OCI-LY3 (cell line): Measurements from ENCODE around the gene DRG2.

ENCODE experiments used
- H2AFZ ChIP-seq: fragments of 200-600, 300-600 bp; shearing (Covaris generic); 2 replicates; pipeline ENCODE4 v1.6.0; 2014; ENCODE audit warnings: antibody characterized with exemption, low read depth, low read length
- H3K27ac ChIP-seq: fragments of 200-600, 300-600 bp; sonication (generic); 2 replicates; pipeline ENCODE4 v1.5.1; 2014; ENCODE audit warnings: mild to moderate bottlenecking, low read length, moderate library complexity, mixed read lengths
- H3K27me3 ChIP-seq: fragments of 200-600, 300-600 bp; sonication (generic); 2 replicates; pipeline ENCODE4 v1.6.1; 2014; ENCODE audit warnings: low read depth, low read length, mixed read lengths
- H3K36me3 ChIP-seq: fragments of 200-600, 300-600 bp; sonication (generic); replicated peaks from 2 replicates; pipeline ENCODE3; 2014; ENCODE audit warnings: low read depth, low read length, mixed read lengths
- H3K4me1 ChIP-seq: fragments of 300-600, 200-600 bp; sonication (generic); 2 replicates; pipeline ENCODE4 v1.6.1; 2014; ENCODE audit warnings: low read length, mixed read lengths
- H3K4me2 ChIP-seq: fragments of 200-600, 300-600 bp; sonication (generic); 2 replicates; pipeline ENCODE4 v1.6.1; 2014; ENCODE audit warnings: low read length, mixed read lengths
- H3K4me3 ChIP-seq: fragments of 300-600, 200-600 bp; sonication (generic); 2 replicates; pipeline ENCODE4 v1.5.1; 2014; ENCODE audit warnings: antibody characterized with exemption, mild to moderate bottlenecking, low read length, moderate library complexity
- H3K79me2 ChIP-seq: fragments of 300-600, 200-600 bp; shearing (Covaris generic); 2 replicates; pipeline ENCODE4 v1.6.1; 2014; ENCODE audit warnings: mild to moderate bottlenecking, low read length, mixed read lengths
- H3K9ac ChIP-seq: fragments of 300-600, 200-600 bp; shearing (Covaris generic); 2 replicates; pipeline ENCODE4 v1.6.0; 2014; ENCODE audit warnings: mild to moderate bottlenecking, low read length, moderate library complexity
- H3K9me3 ChIP-seq: fragments of 200-600, 300-600 bp; shearing (Covaris generic); 2 replicates; pipeline ENCODE4 v1.6.1; 2014; ENCODE audit warnings: low read length, mixed read lengths; ENCODE audit not compliant: insufficient read depth
- H4K20me1 ChIP-seq: fragments of 200-600, 300-600 bp; sonication (generic); 2 replicates; pipeline ENCODE4 v1.6.1; 2016; ENCODE audit warnings: low read length, mixed read lengths; ENCODE audit not compliant: insufficient read depth
- CTCF ChIP-seq: fragments of 200-600, 300-600 bp; sonication (generic); IDR thresholded peaks from 2 replicates; pipeline ENCODE4 v1.5.1; 2014; ENCODE audit warnings: antibody characterized with exemption, low read length, low read depth
- EZH2phosphoT487 ChIP-seq: fragments of 200-600 bp; shearing (Covaris generic); IDR thresholded peaks from 2 replicates; pipeline ENCODE4 v1.6.1; 2018; ENCODE audit warnings: antibody characterized with exemption, mixed run types, low read depth

DRG2 gene

GRCh38 chr17:18056214-18056613 is 31.5 kb upstream of the DRG2 start:
- H3K4me2 ChIP-seq: no peak overlapping the region
- H3K27me3 ChIP-seq: no peaks in the 10 kb centered on the region
- H3K9ac ChIP-seq: no peak overlapping the region
- no peaks in the 10 kb centered on the region for H4K20me1 ChIP-seq
- no peaks in the 10 kb centered on the region for H3K9me3 ChIP-seq
- H3K4me3 ChIP-seq: no peak overlapping the region
- no peak overlapping the region for H2AFZ ChIP-seq
- TF ChIP-seq EZH2phosphoT487: no peak
- no peak for TF ChIP-seq CTCF
- H3K27ac ChIP-seq: no peak overlapping the region
- no peaks in the 10 kb centered on the region for H3K4me1 ChIP-seq
- H3K79me2 ChIP-seq: no peaks in the 10 kb centered on the region
- no peaks in the 10 kb centered on the region for H3K36me3 ChIP-seq

- Histone ChIP-seq H3K4me2 (no peak overlapping the region), H3K27ac (no peak overlapping the region), H3K9ac (no peak overlapping the region), H3K9me3 (no peaks in the 10 kb centered on the region), H3K4me3 (no peak overlapping the region), H3K36me3 (no peaks in the 10 kb centered on the region), H3K79me2 (no peaks in the 10 kb centered on the region), H3K27me3 (no peaks in the 10 kb centered on the region), H4K20me1 (no peaks in the 10 kb centered on the region), H3K4me1 (no peaks in the 10 kb centered on the region), H2AFZ (no peak overlapping the region)
- TF ChIP-seq EZH2phosphoT487 (no peak), CTCF (no peak)
Observed at GRCh38 chr17:18059283-18059682, 28.5 kb upstream of the DRG2 start.

DNA sequence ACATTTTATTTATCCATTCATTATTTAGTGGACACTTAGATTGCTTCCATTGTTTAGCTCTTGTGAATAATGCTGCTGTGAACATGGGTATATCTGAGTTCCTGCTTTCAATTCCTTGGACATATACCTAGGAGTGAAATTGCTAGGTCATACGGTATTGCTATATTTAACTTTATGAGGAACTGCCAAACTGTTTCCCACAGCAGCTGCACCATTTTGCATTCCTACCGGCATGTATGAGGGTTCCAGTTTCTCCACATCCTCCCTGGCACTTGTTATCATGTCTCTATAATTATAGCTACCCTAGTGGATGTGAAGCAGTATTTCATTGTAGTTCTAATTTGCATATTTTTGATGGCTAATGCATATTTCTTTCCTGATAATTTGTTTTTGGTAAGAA is 23.7 kb upstream of the DRG2 start:
- H3K9me3 ChIP-seq: no peaks in the 10 kb centered on the region
- TF ChIP-seq EZH2phosphoT487: no peak
- no peak for TF ChIP-seq CTCF
- no peaks in the 10 kb centered on the region for H4K20me1 ChIP-seq
- H3K4me2 ChIP-seq: no peak overlapping the region
- no peaks in the 10 kb centered on the region for H3K36me3 ChIP-seq
- H3K9ac ChIP-seq: no peak overlapping the region
- no peaks in the 10 kb centered on the region for H3K79me2 ChIP-seq
- no peaks in the 10 kb centered on the region for H3K4me1 ChIP-seq
- no peak overlapping the region for H2AFZ ChIP-seq
- no peak overlapping the region for H3K4me3 ChIP-seq
- no peaks in the 10 kb centered on the region for H3K27me3 ChIP-seq
- no peak overlapping the region for H3K27ac ChIP-seq

GRCh38 chr17:18065546-18065945 is 22.2 kb upstream of the DRG2 start:
- H3K4me2 ChIP-seq: no peak overlapping the region
- no peaks in the 10 kb centered on the region for H3K9me3 ChIP-seq
- no peak overlapping the region for H3K9ac ChIP-seq
- H2AFZ ChIP-seq: no peak overlapping the region
- H3K4me1 ChIP-seq: no peaks in the 10 kb centered on the region
- H3K27me3 ChIP-seq: no peaks in the 10 kb centered on the region
- no peaks in the 10 kb centered on the region for H4K20me1 ChIP-seq
- TF ChIP-seq EZH2phosphoT487 (no peak), CTCF (no peak)
- H3K27ac ChIP-seq: no peak overlapping the region
- no peaks in the 10 kb centered on the region for H3K79me2 ChIP-seq
- H3K4me3 ChIP-seq: no peak overlapping the region
- H3K36me3 ChIP-seq: no peaks in the 10 kb centered on the region
